Cerebellar cortex (tissue), 1 donor: ENCODE results near the gene LRRC3.
A peak's percentile ranks its signal among the peaks of the same experiment; 100 is the strongest.
"Not testable (repeated sequence)": the region's sequence is repeated elsewhere in the genome, so short reads cannot be mapped to it uniquely, and the experiment has no call there.

ENCODE experiments used
- DNase-seq: peaks from one replicate; pipeline ENCODE4 v3.0.0-alpha.2; 2015; ENCODE audit warnings: low spot score

Gene LRRC3

DNA sequence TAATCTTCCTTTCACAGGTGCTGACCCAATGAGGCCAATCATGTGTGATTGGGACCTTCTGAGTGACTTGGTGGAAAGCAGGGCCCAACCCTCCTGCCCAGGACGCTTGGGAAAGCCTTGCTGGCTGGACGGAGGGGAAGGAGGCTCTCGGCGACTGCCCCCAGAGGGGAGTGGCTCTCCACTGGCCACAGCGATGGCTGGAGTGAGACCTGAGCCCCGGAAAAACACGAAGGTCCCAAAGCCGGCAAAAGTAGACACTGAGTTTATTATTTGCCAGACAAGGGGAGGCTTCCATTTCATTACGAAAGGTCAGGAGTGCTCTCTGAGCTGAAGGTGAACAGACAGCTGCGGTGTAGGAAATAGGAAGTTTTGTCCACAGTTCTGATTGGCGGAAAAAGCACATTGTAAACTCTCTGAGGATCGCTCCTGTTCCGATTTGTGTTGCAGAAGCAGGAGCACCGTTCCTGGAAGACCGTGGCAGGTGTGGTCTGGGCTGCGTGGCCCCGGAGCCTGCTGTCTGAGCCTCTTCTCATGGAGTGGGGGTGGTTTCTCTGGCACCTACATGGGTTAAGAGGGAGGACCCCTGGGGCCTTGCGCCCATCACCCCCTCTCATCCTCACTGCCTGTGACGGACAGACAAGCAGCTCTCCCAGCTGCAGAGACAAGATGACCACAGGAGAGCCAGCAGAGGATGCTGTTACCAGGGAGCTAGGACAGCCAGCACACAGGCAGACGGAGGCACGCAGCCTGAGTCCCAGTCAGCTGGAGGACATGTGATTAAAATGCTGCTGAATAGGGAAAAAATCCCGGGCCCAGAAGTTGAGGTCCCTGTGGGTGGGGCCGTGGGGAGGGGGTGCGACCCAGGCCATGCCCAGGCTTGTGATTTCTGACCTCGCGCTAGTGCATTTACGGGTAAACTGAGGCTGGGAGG, 43.2 kb downstream of the LRRC3 start:
- no peak for DNase-seq

DNA sequence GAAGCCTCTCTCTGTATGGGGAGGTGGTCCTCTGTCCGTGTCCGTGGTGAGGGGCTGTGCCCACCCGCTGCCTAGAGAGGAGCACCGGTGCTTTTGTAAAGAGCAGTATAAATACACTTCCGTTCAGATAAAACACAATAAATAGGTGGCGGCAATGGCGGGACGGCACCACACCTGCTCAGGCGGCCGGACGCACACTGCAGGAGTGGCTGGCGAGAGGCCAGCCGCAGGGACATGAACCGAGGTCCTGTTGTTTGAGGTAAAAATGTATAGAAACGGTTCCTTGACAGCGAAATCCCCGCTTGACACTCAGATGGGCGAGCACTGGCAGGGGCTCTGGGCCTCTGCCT, 43.9 kb downstream of the LRRC3 start:
- no peak for DNase-seq

DNA sequence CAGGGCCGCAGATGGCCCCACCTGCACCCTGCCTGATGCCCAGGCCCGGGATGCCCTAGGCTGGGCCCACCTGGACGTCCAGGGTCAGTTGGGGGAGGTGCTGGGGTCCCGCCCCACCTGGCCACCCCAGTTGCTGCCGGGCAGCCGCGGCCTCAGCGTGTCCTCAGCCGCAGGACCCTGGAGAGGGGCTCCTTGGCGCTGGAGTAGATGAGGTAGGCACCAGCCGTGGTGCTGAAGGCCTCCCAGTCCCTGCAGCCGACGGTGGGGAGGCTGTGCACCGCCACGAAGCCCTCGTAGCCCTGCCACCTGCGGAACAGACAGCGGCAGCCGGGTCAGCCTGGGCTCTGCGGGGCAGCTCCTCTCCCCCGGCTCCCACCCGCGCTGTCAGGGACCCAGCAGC, 44.3 kb downstream of the LRRC3 start:
- DNase-seq: no peak

DNA sequence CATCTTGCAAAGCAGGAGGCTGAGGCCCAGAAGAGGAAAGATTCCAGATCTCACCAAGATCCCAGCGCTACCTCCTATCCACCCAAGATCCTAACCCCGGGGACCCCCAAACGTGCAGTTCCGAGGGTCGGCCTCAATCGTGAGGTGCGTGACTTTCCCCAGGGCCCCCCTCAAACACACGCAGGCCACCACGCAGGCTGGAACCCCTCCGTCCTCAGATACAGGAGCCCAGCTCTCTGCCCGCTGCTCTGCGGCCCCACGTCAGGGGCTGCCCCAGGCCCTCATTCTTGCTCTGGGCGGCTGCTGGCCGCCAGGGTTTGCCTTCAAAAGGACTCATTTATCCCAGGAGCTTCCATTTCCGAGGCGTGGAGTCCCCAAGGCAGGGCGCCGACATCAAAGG, 44.8 kb downstream of the LRRC3 start:
- DNase-seq: no peak

DNA sequence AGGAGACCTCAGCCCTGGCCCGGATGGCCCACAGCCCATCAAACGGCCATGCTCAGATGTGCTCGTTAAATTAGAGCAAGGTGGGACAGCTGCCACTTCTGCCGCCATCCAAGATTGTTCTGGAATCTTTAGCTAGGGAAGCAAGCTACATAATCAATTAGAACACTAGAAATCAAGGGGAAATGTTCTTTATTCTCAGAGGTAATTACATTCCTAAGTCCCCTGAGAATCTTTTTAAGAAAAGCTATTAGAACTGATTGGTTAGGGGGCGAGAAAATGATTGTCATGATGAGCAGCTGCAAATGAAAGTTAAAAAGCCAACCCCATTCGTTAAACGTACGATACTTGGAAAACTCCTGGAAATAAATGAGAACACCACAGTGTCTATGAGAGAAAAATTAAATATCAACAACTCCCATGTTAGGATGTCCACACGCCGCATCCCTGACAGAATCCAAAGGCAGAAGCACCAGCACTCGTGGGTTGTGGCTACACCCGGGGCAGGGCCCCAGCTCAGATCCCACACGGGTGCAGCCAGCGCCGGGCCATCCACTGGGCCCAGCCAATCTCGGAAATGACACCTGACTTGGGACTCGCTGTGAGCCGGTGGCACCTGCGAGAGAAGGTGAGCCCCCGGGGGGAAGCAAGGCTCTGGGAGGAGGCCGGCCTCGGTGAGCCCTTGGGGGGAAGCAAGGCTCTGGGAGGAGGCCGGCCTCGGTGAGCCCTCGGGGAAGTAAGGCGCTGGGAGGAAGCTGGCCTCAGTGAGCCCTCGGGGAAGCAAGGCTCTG, 47.1 kb downstream of the LRRC3 start:
- no peak for DNase-seq

DNA sequence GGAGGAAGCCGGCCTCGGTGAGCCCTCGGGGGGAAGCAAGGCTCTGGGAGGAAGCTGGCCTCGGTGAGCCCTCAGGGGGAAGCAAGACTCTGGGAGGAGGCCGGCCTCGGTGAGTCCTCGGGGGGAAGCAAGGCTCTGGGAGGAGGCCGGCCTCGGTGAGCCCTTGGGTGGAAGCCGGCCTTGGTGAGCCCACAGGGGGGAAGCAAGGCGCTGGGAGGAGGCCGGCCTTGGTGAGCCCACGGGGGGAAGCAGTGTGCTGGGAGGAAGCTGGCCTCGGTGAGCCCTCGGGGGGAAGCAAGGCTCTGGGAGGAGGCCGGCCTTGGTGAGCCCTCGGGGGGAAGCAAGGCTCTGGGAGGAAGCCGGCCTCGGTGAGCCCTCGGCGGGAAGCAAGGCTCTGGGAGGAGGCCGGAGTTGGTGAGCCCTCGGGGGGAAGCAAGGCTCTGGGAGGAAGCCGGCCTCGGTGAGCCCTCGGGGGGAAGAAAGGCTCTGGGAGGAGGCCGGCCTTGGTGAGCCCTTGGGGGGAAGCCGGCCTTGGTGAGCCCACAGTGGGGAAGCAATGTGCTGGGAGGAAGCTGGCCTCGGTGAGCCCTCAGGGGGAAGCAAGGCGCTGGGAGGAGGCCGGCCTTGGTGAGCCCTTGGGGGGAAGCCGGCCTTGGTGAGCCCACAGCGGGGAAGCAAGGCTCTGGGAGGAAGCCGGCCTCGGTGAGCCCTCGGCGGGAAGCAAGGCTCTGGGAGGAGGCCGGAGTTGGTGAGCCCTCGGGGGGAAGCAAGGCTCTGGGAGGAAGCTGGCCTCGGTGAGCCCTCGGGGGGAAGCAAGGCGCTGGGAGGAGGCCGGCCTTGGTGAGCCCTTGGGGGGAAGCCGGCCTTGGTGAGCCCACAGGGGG, 47.9 kb downstream of the LRRC3 start:
- not testable (repeated sequence) for DNase-seq

DNA sequence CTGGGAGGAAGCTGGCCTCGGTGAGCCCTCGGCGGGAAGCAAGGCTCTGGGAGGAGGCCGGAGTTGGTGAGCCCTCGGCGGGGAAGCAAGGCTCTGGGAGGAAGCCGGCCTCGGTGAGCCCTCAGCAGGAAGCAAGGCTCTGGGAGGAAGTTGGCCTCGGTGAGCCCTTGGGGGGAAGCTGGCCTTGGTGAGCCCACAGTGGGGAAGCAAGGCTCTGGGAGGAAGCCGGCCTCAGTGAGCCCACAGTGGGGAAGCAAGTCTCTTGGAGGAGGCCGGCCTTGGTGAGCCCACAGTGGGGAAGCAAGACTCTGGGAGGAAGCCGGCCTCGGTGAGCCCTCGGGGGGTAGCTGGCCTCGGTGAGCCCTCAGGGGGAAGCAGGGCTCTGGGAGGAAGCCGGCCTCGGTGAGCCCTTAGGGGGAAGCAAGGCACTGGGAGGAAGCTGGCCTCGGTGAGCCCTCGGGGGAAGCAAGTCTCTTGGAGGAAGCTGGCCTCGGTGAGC, 48.6 kb downstream of the LRRC3 start:
- no peak for DNase-seq

DNA sequence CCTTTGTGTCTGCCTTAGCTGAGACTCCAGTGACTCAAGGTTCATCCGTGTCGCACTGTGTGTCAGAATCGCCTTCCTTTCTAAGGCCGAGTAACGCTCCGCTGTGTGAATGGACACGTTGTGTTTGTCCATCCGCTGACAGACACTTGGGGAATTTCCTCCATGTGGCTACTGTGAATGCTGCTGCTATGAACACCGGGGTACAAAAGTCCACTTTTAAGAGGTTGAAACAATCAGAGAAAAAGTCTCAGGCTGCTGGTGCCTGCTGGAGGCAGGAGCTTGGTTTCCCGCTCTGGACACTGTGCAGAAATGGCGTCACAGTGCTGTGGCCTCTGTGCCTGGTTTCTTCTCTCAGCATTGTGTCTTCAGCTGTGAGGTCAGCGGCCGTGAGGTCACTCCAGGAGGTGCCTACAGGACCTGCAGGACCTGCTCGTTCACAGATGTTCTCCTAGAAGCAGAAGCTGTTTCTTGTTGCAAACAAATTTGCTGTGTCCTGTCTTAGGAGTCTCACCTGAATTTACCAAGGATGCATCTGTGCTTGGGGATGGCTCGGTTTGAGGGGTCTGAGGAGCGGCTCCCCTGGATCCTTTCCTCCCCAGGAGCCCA, 50.5 kb downstream of the LRRC3 start:
- no peak for DNase-seq

DNA sequence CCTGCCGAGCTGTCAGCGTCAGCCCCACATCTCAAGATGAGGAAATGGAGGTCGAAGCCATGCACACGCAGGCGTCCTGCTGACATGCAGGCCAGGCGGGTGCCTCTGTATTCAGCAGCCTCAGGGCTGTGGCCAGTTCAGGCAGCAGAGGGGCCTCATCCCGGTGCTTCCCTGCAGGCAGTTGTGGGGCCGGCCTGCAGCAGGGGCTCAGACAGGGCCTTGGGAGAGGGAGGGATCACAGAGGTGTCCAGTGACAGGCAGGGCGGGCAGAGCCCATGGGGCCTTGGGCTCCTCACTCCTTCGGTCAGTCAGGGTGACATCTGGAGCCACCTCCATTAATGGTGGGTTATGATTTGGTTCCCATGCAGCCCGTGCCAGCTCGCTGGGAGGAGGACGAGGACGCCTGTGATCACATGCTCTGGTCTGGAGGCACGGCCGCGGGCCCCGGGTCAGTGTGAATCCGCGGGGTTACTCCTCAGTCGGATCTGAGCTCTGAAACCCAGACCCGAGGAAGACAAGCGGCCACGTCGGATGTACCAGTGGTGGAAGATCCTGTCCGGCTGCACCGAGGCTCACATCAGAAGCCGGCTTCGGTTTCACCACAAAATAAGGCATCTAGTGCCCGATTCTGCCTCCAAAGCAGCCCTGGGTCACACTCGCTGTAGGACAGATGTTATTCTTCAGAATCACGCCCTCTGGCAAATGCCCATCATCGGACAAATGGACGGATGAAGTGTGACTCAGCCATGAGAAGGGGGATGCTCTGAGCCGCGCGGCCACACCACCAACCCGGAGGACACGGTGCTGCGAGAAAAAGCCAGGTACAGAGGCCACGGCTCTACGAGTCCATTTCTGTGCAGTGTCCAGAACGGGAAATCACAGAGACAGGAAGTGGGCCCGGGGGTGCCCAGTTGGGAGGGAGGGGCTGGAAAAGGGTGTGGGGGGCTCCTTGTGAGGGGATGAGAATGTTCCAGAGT, 51.3 kb downstream of the LRRC3 start:
- DNase-seq: no peak

DNA sequence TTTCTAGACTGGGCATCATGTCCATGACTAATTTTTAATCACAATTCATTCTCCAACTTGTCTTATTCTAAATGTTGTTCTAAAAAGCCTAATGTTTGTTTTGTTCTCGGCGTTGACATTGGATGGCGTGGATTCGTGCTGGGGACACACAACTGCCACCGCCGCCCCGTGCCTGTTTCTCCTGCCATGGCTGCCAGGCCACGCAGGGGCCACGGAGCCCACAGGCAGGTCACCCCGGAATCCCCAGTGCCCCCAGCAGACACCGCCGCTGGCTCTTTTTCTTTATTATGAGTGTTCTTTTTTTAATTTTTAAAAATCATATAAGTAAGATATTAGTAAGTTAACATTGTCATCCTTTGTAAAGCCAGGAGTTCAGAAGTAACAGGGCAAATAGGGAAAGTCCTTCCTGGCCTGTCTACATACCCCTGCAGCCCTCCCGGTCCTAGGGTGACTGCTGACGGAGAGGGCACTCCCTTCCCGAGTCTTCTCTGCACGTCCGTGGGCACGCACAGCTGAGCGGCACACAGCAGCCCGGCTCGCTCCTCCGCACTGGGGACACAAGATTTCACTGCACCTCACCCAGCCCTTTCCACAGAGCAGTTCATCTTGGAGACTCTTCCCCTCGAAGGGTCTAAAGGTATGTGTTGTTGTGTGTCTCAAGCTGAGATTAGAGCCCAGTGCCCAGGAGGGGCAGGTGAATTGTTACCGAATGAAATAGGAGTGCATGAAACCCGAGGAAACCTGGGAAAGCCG, 52.5 kb downstream of the LRRC3 start:
- no peak for DNase-seq

DNA sequence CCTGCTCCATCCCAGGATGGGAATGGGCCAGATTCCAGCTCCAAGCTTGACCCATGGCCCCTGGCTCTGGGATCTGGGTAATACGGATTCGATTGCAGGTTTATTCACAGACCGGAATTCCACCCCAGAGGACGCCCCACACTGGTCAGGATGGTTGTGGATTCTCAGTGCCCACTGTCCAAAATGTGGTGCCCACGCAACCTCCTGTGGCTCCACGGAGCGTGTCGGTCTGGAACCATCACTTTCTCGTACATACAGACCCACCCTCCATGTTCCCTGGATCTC, 53.1 kb downstream of the LRRC3 start:
- DNase-seq: no peak

DNA sequence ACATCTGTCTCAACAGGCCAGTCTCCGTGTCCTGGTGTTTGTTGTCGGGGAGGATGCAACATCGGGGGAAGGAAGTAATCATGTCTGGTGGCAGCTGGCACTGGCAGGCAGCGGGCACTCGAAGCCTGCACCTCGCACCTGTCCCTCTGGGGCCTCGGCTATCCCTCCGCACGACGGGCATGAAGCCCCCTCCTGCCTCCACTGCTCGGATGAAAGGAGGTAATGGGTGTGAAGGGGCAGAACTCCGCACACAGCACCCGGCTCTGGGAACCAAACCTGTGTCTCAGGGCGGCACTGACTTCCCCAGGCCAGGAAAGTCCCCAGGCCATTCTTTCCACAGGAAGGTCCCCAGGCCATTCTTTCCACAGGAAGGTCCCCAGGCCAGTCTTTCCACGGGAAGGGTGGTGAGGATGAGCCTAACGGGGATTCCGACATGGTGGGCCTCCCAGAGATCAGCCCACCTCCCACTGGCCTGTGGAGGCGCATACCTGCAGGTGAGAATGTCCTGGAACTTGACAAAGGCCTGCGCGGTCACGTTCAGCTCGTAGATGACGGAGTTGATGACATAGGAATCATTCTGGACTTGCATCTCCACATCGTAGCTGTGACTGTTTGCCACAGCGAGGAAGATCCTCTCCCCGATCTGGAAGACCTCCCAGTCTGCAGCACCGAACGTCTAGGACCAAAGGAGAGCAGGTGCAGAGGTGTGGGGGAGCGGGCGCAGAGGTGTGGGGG, 53.6 kb downstream of the LRRC3 start:
- no peak for DNase-seq

DNA sequence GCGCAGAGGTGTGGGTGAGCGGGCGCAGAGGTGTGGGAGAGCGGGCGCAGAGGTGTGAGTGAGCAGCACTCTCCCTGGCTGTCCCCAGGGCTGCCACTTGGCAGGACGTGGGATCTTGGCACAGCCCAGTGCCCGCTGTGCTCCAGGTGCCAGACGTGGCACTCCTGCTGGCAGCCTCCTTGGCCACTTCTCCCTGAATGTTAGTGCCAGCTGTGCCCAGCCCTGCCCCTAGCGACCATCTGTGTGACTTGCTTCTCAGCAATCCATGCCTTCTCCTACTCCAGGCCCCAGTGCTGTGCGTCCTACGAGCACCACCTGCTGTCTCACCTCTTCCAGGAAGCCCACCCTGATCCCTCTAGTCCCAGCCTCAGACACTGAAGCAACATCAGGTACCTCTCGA, 54.2 kb downstream of the LRRC3 start:
- peak; percentile 20 for DNase-seq

DNA sequence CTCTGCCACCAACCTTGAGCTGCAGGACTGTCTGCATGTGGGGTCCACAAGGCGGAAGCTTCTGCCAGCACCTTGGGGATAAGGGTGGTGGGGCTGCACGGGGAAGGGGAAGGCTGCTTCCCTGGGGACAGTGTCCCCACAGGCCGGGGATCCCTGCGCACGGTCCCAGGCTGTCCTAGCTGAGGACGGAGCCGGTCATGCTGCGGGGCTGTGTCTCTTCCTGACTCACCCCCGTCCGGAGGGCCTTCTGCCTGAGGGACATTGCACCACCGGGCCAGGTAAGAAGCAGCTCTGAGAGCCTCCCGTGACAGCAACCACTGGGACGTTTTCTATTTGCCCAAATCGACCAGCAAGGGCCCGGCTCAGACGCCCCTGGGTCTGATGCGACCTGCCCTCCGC, 54.8 kb downstream of the LRRC3 start:
- no peak for DNase-seq

DNA sequence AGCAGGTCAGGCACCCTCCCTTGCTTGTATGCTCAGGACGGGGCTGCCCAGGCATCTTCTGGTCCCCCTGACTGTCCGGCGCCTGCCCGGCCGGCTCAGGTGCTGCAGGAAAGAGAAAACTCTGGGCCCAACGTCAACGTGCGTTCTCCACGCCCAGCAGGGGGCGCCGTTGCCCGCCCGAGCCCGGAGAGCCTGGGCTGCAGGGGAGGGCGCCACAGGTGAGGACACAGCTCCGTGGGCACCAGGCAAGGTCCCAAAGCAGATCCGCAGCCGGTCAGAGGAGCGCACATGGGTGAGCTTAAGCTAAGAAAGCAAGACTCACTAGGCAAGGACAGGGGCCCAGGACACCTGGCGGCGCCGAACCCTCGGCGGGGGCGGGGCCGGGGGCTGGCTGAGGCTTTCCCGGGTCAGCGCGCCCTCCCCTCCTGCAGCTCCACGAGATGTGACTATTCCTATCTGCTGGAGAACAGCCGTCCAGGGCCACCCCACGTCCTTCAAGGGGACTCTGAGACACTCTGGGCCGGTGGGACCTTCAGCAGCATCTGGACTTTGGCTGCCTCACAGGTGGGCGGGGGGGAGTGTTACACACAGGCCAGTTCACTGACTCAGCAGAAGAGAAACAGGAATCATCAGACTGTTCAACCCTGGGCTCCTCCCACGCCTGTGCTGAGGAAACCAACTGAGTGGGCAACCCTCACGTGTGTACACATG, 55.4 kb downstream of the LRRC3 start:
- DNase-seq: peak; percentile 36

DNA sequence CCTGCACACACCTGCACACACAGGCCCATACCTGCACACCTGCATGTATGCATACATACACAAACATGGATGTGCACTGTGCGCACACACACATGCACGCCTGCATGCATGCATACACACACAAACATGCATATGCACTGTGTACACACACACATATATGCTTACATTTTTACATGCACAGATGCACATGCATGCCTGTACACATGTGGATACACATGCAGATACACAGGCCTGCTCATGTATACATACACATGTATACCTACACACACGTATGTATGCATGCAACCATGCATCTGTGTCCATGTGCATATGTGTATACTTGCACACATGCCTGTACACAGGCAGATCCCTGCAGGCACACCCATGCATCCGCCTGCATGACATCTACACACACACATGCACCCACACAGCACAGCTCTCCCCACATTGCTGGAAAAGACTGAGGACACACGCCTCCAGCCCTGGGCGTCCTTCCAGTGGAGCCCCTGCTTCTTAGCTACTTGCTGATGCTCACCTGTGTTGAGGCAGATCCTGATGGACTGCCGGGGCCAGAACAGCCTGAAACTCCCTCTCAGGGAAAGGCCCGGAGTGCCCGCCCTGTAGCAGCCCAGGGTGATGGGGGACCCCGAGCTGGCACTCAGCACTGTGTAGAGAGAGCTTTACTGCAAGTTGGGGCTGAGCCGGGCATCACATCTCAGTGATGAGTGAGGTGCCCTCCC, 56.1 kb downstream of the LRRC3 start:
- DNase-seq: no peak
